B cell (primary cell): ENCODE results near the gene AFF3. TPM values are rescaled to one million over a fixed set of nuclear protein-coding genes. Genes with fewer than 3 reads are reported as not detected.

Experiments
- ATAC-seq: fragments of 200-7000 bp; cut with Tn5 transposase; one replicate; pipeline ENCODE4 v1.10.0; 2021; ENCODE audit warnings: low read depth, mild to moderate bottlenecking, moderate number of reproducible peaks, moderate library complexity
- CTCF ChIA-PET: fragments of 350-600 bp; sonication (Branson Sonifier 250); formaldehyde crosslinking; loops from one replicate; lab custom pipeline; 2021; ENCODE audit warnings: antibody characterized with exemption, inconsistent platforms; lab: Charles Lee
- POLR2A ChIA-PET: fragments of 350-600 bp; sonication (Branson Sonifier 250); formaldehyde crosslinking; loops from one replicate; lab custom pipeline; 2021; ENCODE audit warnings: antibody characterized with exemption; lab: Charles Lee
- DNase-seq: peaks from one replicate; pipeline ENCODE4 v3.0.0; 2013
- H2AFZ ChIP-seq: 2 replicates; pipeline ENCODE4 v1.6.1; 2012; ENCODE audit warnings: mild to moderate bottlenecking, low read depth, low read length; ENCODE audit not compliant: insufficient read depth, poor library complexity, severe bottlenecking
- H3K27ac ChIP-seq, 2 donors: 1 replicate in 1 of 2; 2 replicates in 1 of 2; pipeline ENCODE4 v1.5.1; 2012 to 2013; ENCODE audit warnings: low read length in 2 of 2, mild to moderate bottlenecking in 2 of 2, moderate library complexity in 1 of 2
- H3K27me3 ChIP-seq, 4 experiments: fragments of 200-600 bp in 1 of 4; sonication (generic) in 1 of 4; replicated peaks in 1 of 4; 1 replicate in 2 of 4; 2 replicates in 2 of 4; pipeline versions ENCODE4 v1.6.1 to v1.7.0; 2013 to 2016; ENCODE audit warnings: low read length in 3 of 4, mild to moderate bottlenecking in 2 of 4, mixed read lengths in 1 of 4, moderate library complexity in 1 of 4; ENCODE audit not compliant: insufficient read depth in 4 of 4, control insufficient read depth in 3 of 4; ENCODE audit errors: control extremely low read depth in 1 of 4
- H3K36me3 ChIP-seq, 2 experiments: replicated peaks in 1 of 2; 1 replicate in 1 of 2; 2 replicates in 1 of 2; pipeline versions ENCODE4 v1.6.1 to v1.7.1; 2013; ENCODE audit warnings: low read length in 1 of 2; ENCODE audit not compliant: insufficient read depth in 2 of 2, control insufficient read depth in 1 of 2; ENCODE audit errors: control extremely low read depth in 1 of 2, extremely low read depth in 1 of 2
- H3K4me1 ChIP-seq, 2 donors: fragments of 200-600 bp in 1 of 2; sonication (generic) in 1 of 2; 1 replicate in 1 of 2; 2 replicates in 1 of 2; pipeline versions ENCODE4 v1.5.1 to v1.6.1; 2013 to 2017; ENCODE audit warnings: low read length in 2 of 2; ENCODE audit not compliant: control insufficient read depth in 2 of 2, insufficient read depth in 2 of 2
- H3K4me2 ChIP-seq: replicated peaks from 2 replicates; pipeline ENCODE3; 2012; ENCODE audit warnings: mild to moderate bottlenecking, low read depth, low read length; ENCODE audit not compliant: poor library complexity, severe bottlenecking
- H3K4me3 ChIP-seq, 5 experiments: fragments of 200-600 bp in 1 of 5; sonication (generic) in 1 of 5; 1 replicate in 3 of 5; 2 replicates in 2 of 5; pipeline versions ENCODE4 v1.5.1 to v1.7.0; 2011 to 2016; ENCODE audit warnings: low read length in 4 of 5, mild to moderate bottlenecking in 4 of 5, low read depth in 2 of 5, control low read depth in 1 of 5, moderate library complexity in 1 of 5; ENCODE audit not compliant: insufficient read depth in 1 of 5; ENCODE audit errors: control extremely low read depth in 1 of 5, extremely low read depth in 1 of 5
- H3K79me2 ChIP-seq: fragments of 200-600 bp; sonication (generic); one replicate; pipeline ENCODE4 v1.6.0; 2016; ENCODE audit warnings: low read length; ENCODE audit not compliant: control insufficient read depth, insufficient read depth
- H3K9ac ChIP-seq: fragments of 200-600 bp; sonication (generic); 2 replicates; pipeline ENCODE4 v1.6.1; 2017; ENCODE audit warnings: mild to moderate bottlenecking, low read length, moderate library complexity
- H3K9me3 ChIP-seq, 3 donors: one replicate each; pipeline versions ENCODE4 v1.6.1 to v1.7.1; 2013; ENCODE audit warnings: low read length in 2 of 3; ENCODE audit not compliant: control insufficient read depth in 2 of 3, insufficient read depth in 1 of 3; ENCODE audit errors: control extremely low read depth in 1 of 3
- H4K20me1 ChIP-seq: 2 replicates; pipeline ENCODE4 v1.6.0; 2012; ENCODE audit warnings: mild to moderate bottlenecking, low read length; ENCODE audit not compliant: insufficient read depth, control insufficient read depth, poor library complexity, severe bottlenecking
- H3K27ac Mint-ChIP-seq: one replicate; pipeline ENCODE4 v1.8.0; 2021; ENCODE audit warnings: mixed read lengths
- H3K27me3 Mint-ChIP-seq: one replicate; pipeline ENCODE4 v1.8.0; 2021; ENCODE audit warnings: mixed read lengths
- H3K4me1 Mint-ChIP-seq: one replicate; pipeline ENCODE4 v1.8.0; 2021; ENCODE audit warnings: mixed read lengths
- H3K4me3 Mint-ChIP-seq: one replicate; pipeline ENCODE4 v1.8.0; 2021; ENCODE audit warnings: mixed read lengths
- H3K9me3 Mint-ChIP-seq: one replicate; pipeline ENCODE4 v1.8.0; 2022; ENCODE audit warnings: mixed read lengths; ENCODE audit not compliant: insufficient read depth
- CTCF ChIP-seq: fragments of 200-600 bp; IDR thresholded peaks from one replicate; pipeline ENCODE4 v1.8.0; 2022; ENCODE audit warnings: antibody characterized with exemption, mild to moderate bottlenecking
- EZH2 ChIP-seq: IDR thresholded peaks from 2 replicates; pipeline ENCODE4 v1.6.1; 2012; ENCODE audit warnings: borderline replicate concordance, low read depth, mild to moderate bottlenecking, moderate library complexity, low read length; ENCODE audit not compliant: insufficient read depth, poor library complexity, severe bottlenecking
- WGBS: methylation state at CpG from one replicate; pipeline ENCODE4 v1.1.5; 2013; ENCODE audit warnings: missing lambda C conversion rate; ENCODE audit not compliant: insufficient coverage; 5-methylcytosine and 5-hydroxymethylcytosine counted together
- intact Hi-C: fragments of 100-400 bp; cut with micrococcal nuclease; formaldehyde crosslinking; loops from one replicate; pipeline ENCODE4 v1.10.0; 2022
- polyA plus RNA-seq: library from polyadenylated mRNA; depleted of rRNA; stranded (reverse); fragments of >200 nt; gene quantifications from 2 replicates; pipeline ENCODE4 v1.2.3, GENCODE V29; 2012
- total RNA-seq, 2 donors: library from RNA; stranded (reverse); fragments of 120-200 nt in 1 of 2; gene quantifications; 1 replicate in 1 of 2; 2 replicates in 1 of 2; pipeline versions ENCODE4 v1.2.3 to v1.2.4, GENCODE V29; 2013 to 2022

The AFF3 gene
- total and polyA plus RNA-seq, 2 donors (not counting 1 experiment from before 2014, with no cell fraction given) = 117 to 830 TPM

GRCh38 chr2:99648906-99649789, 493.2 kb downstream of the AFF3 start:
- H3K4me2 ChIP-seq = no peak overlapping the region
- 100% methylated on average over 5 of the region's 13 CpGs for WGBS
- Mint-ChIP-seq H3K9me3 (no peaks in the 10 kb centered on the region), H3K4me1 (peaks cover 6% of the 10 kb centered on the region), H3K27me3 (no peaks in the 10 kb centered on the region), H3K4me3 (no peak overlapping the region), H3K27ac (no peak overlapping the region)
- no peak overlapping the region for H3K4me3 ChIP-seq
- H3K27ac ChIP-seq = no peak overlapping the region
- intact Hi-C loops = no loop called here
- no peaks in the 10 kb centered on the region for H3K79me2 ChIP-seq
- H3K9ac ChIP-seq = no peak overlapping the region
- H3K36me3 ChIP-seq = peaks cover 3 to 67% of the 10 kb centered on the region in 2 experiments
- H2AFZ ChIP-seq = no peak overlapping the region
- ChIA-PET CTCF (interaction anchor here (0.7 kb wide), 1 partner anchor 112 kb away, joined by 3 read pairs; no protein-coding TSS in a partner anchor), POLR2A (no interaction called here)
- H3K9me3 ChIP-seq = no peaks in the 10 kb centered on the region
- H3K4me1 ChIP-seq = no peaks in the 10 kb centered on the region
- TF ChIP-seq CTCF = no peak
- TF ChIP-seq EZH2 = no peak
- no peaks in the 10 kb centered on the region for H3K27me3 ChIP-seq
- peaks cover 34% of the 10 kb centered on the region for H4K20me1 ChIP-seq
- no peak for ATAC-seq
- DNase-seq = no peak
